ENCODE data around the gene NR2F6.
A peak's percentile ranks its signal among the peaks of the same experiment; 100 is the strongest.
"Not testable (repeated sequence)": the region's sequence is repeated elsewhere in the genome, so short reads cannot be mapped to it uniquely, and the experiment has no call there.

The NR2F6 gene

GRCh38 chr19:17245535-17245984 lies at the start of gene NR2F6:
Gene NR2F6, minus strand, starts transcription at chr19:17245919. Its CDS starts 699 bp downstream, at chr19:17245220.
- no peak for DNase-seq

- DNase-seq = peak; percentile 51
These were observed 48.6 kb upstream of the NR2F6 start for GRCh38 chr19:17294051-17294891.

GRCh38 chr19:17293605-17294004 lies 47.9 kb upstream of the NR2F6 start:
- DNase-seq = no peak

- DNase-seq = peak; percentile 81
These were observed 46.8 kb upstream of the NR2F6 start for GRCh38 chr19:17292301-17293074.

- DNase-seq = peak; percentile 44
These were observed 43.8 kb upstream of the NR2F6 start for GRCh38 chr19:17289489-17289888.

- no peak for DNase-seq
These were observed 41.0 kb upstream of the NR2F6 start for GRCh38 chr19:17286752-17287151.

GRCh38 chr19:17286263-17286662 lies 40.5 kb upstream of the NR2F6 start:
- no peak for DNase-seq

- DNase-seq = no peak
These were observed 39.9 kb upstream of the NR2F6 start for GRCh38 chr19:17285415-17286135.

- no peak for DNase-seq
These were observed 37.8 kb upstream of the NR2F6 start for GRCh38 chr19:17283504-17283996.

GRCh38 chr19:17282488-17283125 lies 36.9 kb upstream of the NR2F6 start:
- peak; percentile 87 for DNase-seq

- DNase-seq = peak; percentile 34
These were observed 35.9 kb upstream of the NR2F6 start, which contains the start of gene ANKLE1 for GRCh38 chr19:17281391-17282304. Gene ANKLE1, plus strand, starts transcription at chr19:17281901. Its CDS starts 20 bp downstream, at chr19:17281921.

GRCh38 chr19:17279436-17279835 lies 33.7 kb upstream of the NR2F6 start:
- no peak for DNase-seq

GRCh38 chr19:17275441-17276175 lies 29.9 kb upstream of the NR2F6 start:
- DNase-seq = no peak

- DNase-seq = not testable (repeated sequence)
These were observed 29.2 kb upstream of the NR2F6 start for GRCh38 chr19:17274892-17275291.

- no peak for DNase-seq
These were observed 23.0 kb upstream of the NR2F6 start for GRCh38 chr19:17268754-17269153.

GRCh38 chr19:17266975-17267788 lies 21.5 kb upstream of the NR2F6 start, which contains the start of gene BABAM1:
Gene BABAM1, plus strand, starts transcription at chr19:17267443. Its CDS starts 1,364 bp downstream, at chr19:17268807.
- peak; percentile 94 for DNase-seq

- no peak for DNase-seq
These were observed 20.9 kb upstream of the NR2F6 start for GRCh38 chr19:17266589-17266974.

GRCh38 chr19:17266026-17266425 lies 20.3 kb upstream of the NR2F6 start:
- no peak for DNase-seq

GRCh38 chr19:17264641-17264979 lies 18.9 kb upstream of the NR2F6 start, which contains the start of gene USHBP1:
Gene USHBP1, minus strand, starts transcription at chr19:17264745. Its CDS starts 446 bp downstream, at chr19:17264299.
- DNase-seq = no peak
